ENCODE measurements around the gene LRRTM1. TPM values are rescaled to one million over a fixed set of nuclear protein-coding genes. Genes with fewer than 3 reads are reported as not detected.

LRRTM1 gene
- total RNA-seq, 1 donor from 2014 or later: 2.5 TPM

- H3K4me3 ChIP-seq (ENCODE audit: low read depth, low read length): no peak overlapping the region
- H3K27me3 ChIP-seq (ENCODE audit: control insufficient read depth, insufficient read depth, low read length): no peaks in the 10 kb centered on the region
- no peaks in the 10 kb centered on the region for H3K36me3 ChIP-seq (ENCODE audit: control insufficient read depth, insufficient read depth, low read length)
- DNase-seq (ENCODE audit: low read depth): no peak
- TF ChIP-seq, protein P1, sequence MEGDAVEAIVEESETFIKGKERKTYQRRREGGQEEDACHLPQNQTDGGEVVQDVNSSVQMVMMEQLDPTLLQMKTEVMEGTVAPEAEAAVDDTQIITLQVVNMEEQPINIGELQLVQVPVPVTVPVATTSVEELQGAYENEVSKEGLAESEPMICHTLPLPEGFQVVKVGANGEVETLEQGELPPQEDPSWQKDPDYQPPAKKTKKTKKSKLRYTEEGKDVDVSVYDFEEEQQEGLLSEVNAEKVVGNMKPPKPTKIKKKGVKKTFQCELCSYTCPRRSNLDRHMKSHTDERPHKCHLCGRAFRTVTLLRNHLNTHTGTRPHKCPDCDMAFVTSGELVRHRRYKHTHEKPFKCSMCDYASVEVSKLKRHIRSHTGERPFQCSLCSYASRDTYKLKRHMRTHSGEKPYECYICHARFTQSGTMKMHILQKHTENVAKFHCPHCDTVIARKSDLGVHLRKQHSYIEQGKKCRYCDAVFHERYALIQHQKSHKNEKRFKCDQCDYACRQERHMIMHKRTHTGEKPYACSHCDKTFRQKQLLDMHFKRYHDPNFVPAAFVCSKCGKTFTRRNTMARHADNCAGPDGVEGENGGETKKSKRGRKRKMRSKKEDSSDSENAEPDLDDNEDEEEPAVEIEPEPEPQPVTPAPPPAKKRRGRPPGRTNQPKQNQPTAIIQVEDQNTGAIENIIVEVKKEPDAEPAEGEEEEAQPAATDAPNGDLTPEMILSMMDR (IDR thresholded peaks at IDR 0.05; ENCODE audit: insufficient read depth, low read length, poor library complexity, severe bottlenecking): no peak
Measured at GRCh38 chr2:80338794-80339193, 34.2 kb upstream of the LRRTM1 start.

DNA sequence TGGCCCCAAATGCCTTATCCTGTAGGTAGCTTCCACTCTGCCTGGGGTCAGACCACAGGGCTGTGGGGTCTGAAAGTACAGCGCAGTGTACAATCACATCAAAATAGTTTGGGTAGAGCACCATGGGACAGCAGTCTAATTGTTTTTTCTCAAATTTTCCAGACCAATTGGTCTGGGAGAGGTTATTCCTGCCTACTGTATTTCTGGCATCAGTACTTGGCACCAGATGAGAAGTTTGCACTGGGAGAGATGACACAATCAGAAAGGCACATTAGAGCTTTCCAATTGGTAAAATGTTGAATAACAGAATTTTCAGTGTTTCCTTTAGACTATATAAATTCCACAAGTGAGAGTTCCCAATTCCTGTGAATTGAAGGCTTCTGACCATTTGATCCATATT lies 30.9 kb upstream of the LRRTM1 start:
- Histone ChIP-seq H3K27me3 (ENCODE audit: control insufficient read depth, insufficient read depth, low read length) (no peaks in the 10 kb centered on the region), H3K36me3 (ENCODE audit: control insufficient read depth, insufficient read depth, low read length) (no peaks in the 10 kb centered on the region), H3K4me3 (ENCODE audit: low read depth, low read length) (no peak overlapping the region)
- no peak for DNase-seq (ENCODE audit: low read depth)
- TF ChIP-seq, protein P1 (IDR thresholded peaks at IDR 0.05; ENCODE audit: insufficient read depth, low read length, poor library complexity, severe bottlenecking): no peak

GRCh38 chr2:80333886-80334285 lies 29.3 kb upstream of the LRRTM1 start:
- TF ChIP-seq, protein P1 (IDR thresholded peaks at IDR 0.05; ENCODE audit: insufficient read depth, low read length, poor library complexity, severe bottlenecking): no peak
- H3K4me3 ChIP-seq (ENCODE audit: low read depth, low read length): no peak overlapping the region
- H3K36me3 ChIP-seq (ENCODE audit: control insufficient read depth, insufficient read depth, low read length): no peaks in the 10 kb centered on the region
- no peaks in the 10 kb centered on the region for H3K27me3 ChIP-seq (ENCODE audit: control insufficient read depth, insufficient read depth, low read length)
- no peak for DNase-seq (ENCODE audit: low read depth)

DNA sequence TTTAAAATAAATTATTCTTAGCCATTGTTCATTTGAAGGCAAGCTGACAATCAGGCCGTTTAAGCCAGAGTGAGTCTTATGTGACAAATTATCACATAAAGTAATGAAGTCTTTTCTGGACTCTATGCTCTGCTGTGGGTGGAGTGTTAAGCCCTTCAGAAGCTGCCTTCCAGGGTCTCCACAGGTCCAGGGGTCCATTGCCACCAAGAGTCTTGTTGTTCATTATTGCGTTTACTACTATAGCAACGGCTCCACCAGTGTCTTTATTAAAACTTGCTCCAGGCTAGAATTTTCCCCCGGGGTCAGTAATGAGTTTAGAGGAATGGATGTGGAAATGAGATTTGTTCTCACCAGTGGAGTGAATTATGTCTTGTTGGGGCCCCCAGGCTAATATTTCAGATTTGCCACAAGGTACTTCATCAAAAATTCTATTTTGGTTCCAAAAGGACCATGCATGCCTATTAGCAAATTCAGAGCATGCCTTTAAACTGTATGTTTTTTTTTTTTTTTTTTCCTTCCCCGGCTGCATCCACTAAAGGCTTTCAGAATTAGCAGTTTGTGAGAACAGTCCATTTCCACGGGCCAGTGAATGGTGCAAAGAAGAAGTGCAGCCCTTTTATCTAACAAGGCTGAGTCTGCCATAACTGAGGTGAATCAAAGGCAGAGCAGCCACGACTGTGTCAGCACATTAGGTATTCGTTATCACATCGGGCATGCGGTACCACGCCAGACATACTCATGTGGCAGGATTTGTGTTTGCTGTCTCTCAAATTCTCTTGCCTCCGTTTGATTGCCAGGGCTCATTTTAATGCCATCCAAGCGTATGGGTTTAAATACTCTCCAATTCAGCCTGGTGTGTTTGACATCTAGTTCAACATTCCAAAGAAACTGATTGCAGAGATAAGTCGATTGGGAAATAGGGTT lies 26.2 kb upstream of the LRRTM1 start:
- Histone ChIP-seq H3K27me3 (ENCODE audit: control insufficient read depth, insufficient read depth, low read length) (no peaks in the 10 kb centered on the region), H3K36me3 (ENCODE audit: control insufficient read depth, insufficient read depth, low read length) (no peaks in the 10 kb centered on the region), H3K4me3 (ENCODE audit: low read depth, low read length) (no peak overlapping the region)
- no peak for DNase-seq (ENCODE audit: low read depth)
- TF ChIP-seq, protein P1 (IDR thresholded peaks at IDR 0.05; ENCODE audit: insufficient read depth, low read length, poor library complexity, severe bottlenecking): no peak

DNA sequence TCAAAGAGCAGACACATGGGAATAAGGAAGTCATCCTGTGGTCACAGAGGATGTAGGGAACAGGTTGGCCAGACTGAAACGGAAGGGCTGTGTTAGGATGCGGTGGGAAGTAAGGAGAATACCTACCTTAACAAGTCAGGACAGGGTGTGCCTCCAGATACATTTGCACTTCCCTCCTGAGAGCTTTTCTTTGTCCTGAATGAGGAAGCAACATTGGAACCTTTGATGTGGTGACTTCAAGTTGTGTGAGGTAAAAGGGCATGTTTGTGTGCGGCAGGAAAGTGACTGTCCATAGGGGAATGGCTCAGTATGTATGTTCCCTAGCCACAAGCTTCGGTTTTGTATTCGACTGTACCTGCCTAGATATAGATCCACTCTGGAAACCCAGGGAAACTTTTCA lies 24.9 kb upstream of the LRRTM1 start:
- no peaks in the 10 kb centered on the region for H3K27me3 ChIP-seq (ENCODE audit: control insufficient read depth, insufficient read depth, low read length)
- H3K36me3 ChIP-seq (ENCODE audit: control insufficient read depth, insufficient read depth, low read length): no peaks in the 10 kb centered on the region
- H3K4me3 ChIP-seq (ENCODE audit: low read depth, low read length): no peak overlapping the region
- TF ChIP-seq, protein P1 (IDR thresholded peaks at IDR 0.05; ENCODE audit: insufficient read depth, low read length, poor library complexity, severe bottlenecking): no peak
- DNase-seq (ENCODE audit: low read depth): no peak

All from kidney epithelial cell (primary cell).